ENCODE measurements around the gene KBTBD2.
"Not testable (repeated sequence)": the region's sequence is repeated elsewhere in the genome, so short reads cannot be mapped to it uniquely, and the experiment has no call there.

Gene KBTBD2

DNA sequence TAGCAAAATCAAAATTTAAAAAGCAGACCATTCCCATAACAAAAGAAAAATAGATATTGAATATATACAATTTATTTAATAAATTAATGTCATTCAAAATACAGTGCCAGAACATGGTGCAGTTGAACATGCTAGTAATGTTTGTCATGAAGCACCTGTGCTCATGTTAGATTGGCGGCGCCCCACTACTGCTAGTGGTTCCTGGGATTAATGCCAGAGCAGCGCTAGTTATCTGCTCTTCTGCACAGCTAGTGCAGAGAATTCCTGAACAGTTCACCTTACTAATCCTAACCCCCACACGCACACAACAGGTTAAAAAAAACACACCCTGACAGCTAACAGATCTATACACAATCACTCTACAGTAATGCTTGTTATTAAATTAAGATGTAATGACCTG, 23.4 kb downstream of the KBTBD2 start:
- Histone ChIP-seq H3K27ac (no peak overlapping the region), H3K4me3 (IDR thresholded peaks at IDR 0.05; ENCODE audit: insufficient read depth, low read depth, low read length) (no peak overlapping the region), H3K9ac (no peak overlapping the region), H4K20me1 (ENCODE audit: insufficient read depth) (no peaks in the 10 kb centered on the region), H2AFZ (ENCODE audit: low read depth) (no peak overlapping the region), H3K4me1 (ENCODE audit: low read depth, poor library complexity, severe bottlenecking) (peaks cover 16% of the 10 kb centered on the region), H3K36me3 (ENCODE audit: insufficient read depth) (peaks cover 15% of the 10 kb centered on the region; the same call in 1 of the 2 replicates), H3K79me2 (ENCODE audit: insufficient read depth, low read depth) (peaks cover 4% of the 10 kb centered on the region; the same call in 1 of the 2 replicates), H3K27me3 (ENCODE audit: insufficient read depth, low read depth) (no peaks in the 10 kb centered on the region), H3K4me2 (no peak overlapping the region)
- no peak for TF ChIP-seq CTCF (conservative IDR thresholded peaks at IDR 0.05; ENCODE audit: low read depth, low read length)

DNA sequence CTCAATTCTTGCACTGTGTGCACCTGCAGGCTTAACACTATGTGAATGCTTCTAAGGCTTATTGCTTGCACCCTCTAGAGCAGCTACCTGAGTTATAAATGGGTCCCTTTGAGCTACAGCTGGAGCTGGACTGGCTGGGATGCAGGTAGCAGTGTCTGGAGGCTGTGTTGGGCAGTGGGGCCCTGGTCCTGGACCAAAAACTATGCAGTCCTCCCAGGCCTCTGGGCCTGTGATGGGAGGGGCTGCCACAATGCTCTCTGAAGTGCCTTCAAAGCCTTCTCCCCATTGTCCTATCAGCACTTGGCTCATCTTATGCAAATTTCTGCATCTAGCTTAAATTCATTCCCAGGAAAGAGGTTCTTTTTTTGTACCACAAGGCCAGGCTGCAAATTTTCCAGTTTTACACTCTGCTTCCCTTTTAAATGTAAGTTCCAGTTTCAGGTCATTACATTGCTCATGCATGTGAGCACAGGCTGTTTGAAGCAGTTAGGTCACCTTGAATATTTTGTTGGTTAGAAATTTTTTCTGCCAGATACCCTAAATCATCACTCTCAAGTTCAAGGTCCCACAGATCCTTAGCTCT, 26.0 kb downstream of the KBTBD2 start:
- Histone ChIP-seq H3K4me2 (no peak overlapping the region), H3K4me1 (ENCODE audit: low read depth, poor library complexity, severe bottlenecking) (no peaks in the 10 kb centered on the region), H4K20me1 (ENCODE audit: insufficient read depth) (no peaks in the 10 kb centered on the region), H3K27me3 (ENCODE audit: insufficient read depth, low read depth) (no peaks in the 10 kb centered on the region), H3K27ac (no peak overlapping the region), H2AFZ (ENCODE audit: low read depth) (no peak overlapping the region), H3K79me2 (ENCODE audit: insufficient read depth, low read depth) (peaks cover under 1% of the 10 kb centered on the region; the same call in 1 of the 2 replicates), H3K9ac (no peak overlapping the region), H3K36me3 (ENCODE audit: insufficient read depth) (peaks cover 8% of the 10 kb centered on the region; the same call in 1 of the 2 replicates), H3K4me3 (IDR thresholded peaks at IDR 0.05; ENCODE audit: insufficient read depth, low read depth, low read length) (no peak overlapping the region)
- TF ChIP-seq CTCF (conservative IDR thresholded peaks at IDR 0.05; ENCODE audit: low read depth, low read length), result no peak

GRCh38 chr7:32863872-32864271, 27.7 kb downstream of the KBTBD2 start:
- not testable (repeated sequence) for H3K9ac ChIP-seq; H3K4me2 ChIP-seq; H3K79me2 ChIP-seq (ENCODE audit: insufficient read depth, low read depth); H3K27me3 ChIP-seq (ENCODE audit: insufficient read depth, low read depth); H3K36me3 ChIP-seq (ENCODE audit: insufficient read depth); H3K27ac ChIP-seq; H3K4me1 ChIP-seq (ENCODE audit: low read depth, poor library complexity, severe bottlenecking); H2AFZ ChIP-seq (ENCODE audit: low read depth); H4K20me1 ChIP-seq (ENCODE audit: insufficient read depth); H3K4me3 ChIP-seq (IDR thresholded peaks at IDR 0.05; ENCODE audit: insufficient read depth, low read depth, low read length)

GRCh38 chr7:32860090-32860489, 31.5 kb downstream of the KBTBD2 start:
- Histone ChIP-seq H3K79me2 (ENCODE audit: insufficient read depth, low read depth) (no peaks in the 10 kb centered on the region), H3K4me2 (no peak overlapping the region), H3K4me1 (ENCODE audit: low read depth, poor library complexity, severe bottlenecking) (no peaks in the 10 kb centered on the region), H3K4me3 (IDR thresholded peaks at IDR 0.05; ENCODE audit: insufficient read depth, low read depth, low read length) (no peak overlapping the region), H3K36me3 (ENCODE audit: insufficient read depth) (no peaks in the 10 kb centered on the region), H4K20me1 (ENCODE audit: insufficient read depth) (no peaks in the 10 kb centered on the region), H2AFZ (ENCODE audit: low read depth) (no peak overlapping the region), H3K27me3 (ENCODE audit: insufficient read depth, low read depth) (no peaks in the 10 kb centered on the region), H3K27ac (no peak overlapping the region), H3K9ac (no peak overlapping the region)
- TF ChIP-seq CTCF (conservative IDR thresholded peaks at IDR 0.05; ENCODE audit: low read depth, low read length), result no peak

DNA sequence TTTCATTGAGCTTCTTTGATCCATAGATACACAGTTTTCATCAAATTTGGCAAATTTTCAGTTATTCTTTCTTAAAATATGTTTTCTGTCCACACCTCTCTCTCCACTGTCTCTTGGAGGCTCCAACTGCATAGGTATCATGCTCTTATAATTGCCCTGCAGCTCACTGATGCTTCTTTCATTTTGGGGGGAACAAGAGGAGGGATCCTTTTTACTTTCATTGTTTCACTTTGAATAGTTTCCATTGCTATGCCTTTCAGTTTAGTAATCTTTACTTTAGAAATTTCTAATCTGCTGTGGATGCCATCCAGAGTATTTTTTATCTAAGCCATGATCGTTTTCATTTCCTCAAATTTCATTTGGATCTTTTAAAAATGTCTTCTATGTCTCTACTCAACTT, 32.9 kb downstream of the KBTBD2 start:
- no peak overlapping the region for H3K4me2 ChIP-seq
- no peak overlapping the region for H3K27ac ChIP-seq
- H3K27me3 ChIP-seq (ENCODE audit: insufficient read depth, low read depth), result no peaks in the 10 kb centered on the region
- H4K20me1 ChIP-seq (ENCODE audit: insufficient read depth), result no peaks in the 10 kb centered on the region
- H2AFZ ChIP-seq (ENCODE audit: low read depth), result no peak overlapping the region
- no peak for TF ChIP-seq CTCF (conservative IDR thresholded peaks at IDR 0.05; ENCODE audit: low read depth, low read length)
- no peaks in the 10 kb centered on the region for H3K36me3 ChIP-seq (ENCODE audit: insufficient read depth)
- H3K4me1 ChIP-seq (ENCODE audit: low read depth, poor library complexity, severe bottlenecking), result no peaks in the 10 kb centered on the region
- no peak overlapping the region for H3K4me3 ChIP-seq (IDR thresholded peaks at IDR 0.05; ENCODE audit: insufficient read depth, low read depth, low read length)
- no peak overlapping the region for H3K9ac ChIP-seq
- H3K79me2 ChIP-seq (ENCODE audit: insufficient read depth, low read depth), result no peaks in the 10 kb centered on the region

- H3K27me3 ChIP-seq (ENCODE audit: insufficient read depth, low read depth); H3K27ac ChIP-seq; H3K9ac ChIP-seq; H3K4me1 ChIP-seq (ENCODE audit: low read depth, poor library complexity, severe bottlenecking); H3K4me3 ChIP-seq (IDR thresholded peaks at IDR 0.05; ENCODE audit: insufficient read depth, low read depth, low read length); H2AFZ ChIP-seq (ENCODE audit: low read depth); H4K20me1 ChIP-seq (ENCODE audit: insufficient read depth); H3K36me3 ChIP-seq (ENCODE audit: insufficient read depth); H3K79me2 ChIP-seq (ENCODE audit: insufficient read depth, low read depth); H3K4me2 ChIP-seq: not testable (repeated sequence)
Measured at GRCh38 chr7:32857063-32857462, 34.5 kb downstream of the KBTBD2 start.

GRCh38 chr7:32855837-32856775, 35.5 kb downstream of the KBTBD2 start:
- not testable (repeated sequence) for H3K4me1 ChIP-seq (ENCODE audit: low read depth, poor library complexity, severe bottlenecking); H3K27ac ChIP-seq; H3K79me2 ChIP-seq (ENCODE audit: insufficient read depth, low read depth); H3K27me3 ChIP-seq (ENCODE audit: insufficient read depth, low read depth); H3K4me3 ChIP-seq (IDR thresholded peaks at IDR 0.05; ENCODE audit: insufficient read depth, low read depth, low read length); H3K36me3 ChIP-seq (ENCODE audit: insufficient read depth); H2AFZ ChIP-seq (ENCODE audit: low read depth); H4K20me1 ChIP-seq (ENCODE audit: insufficient read depth); H3K9ac ChIP-seq; H3K4me2 ChIP-seq
